ENCODE measurements around the gene ZDHHC11.
"Not testable (repeated sequence)": the region's sequence is repeated elsewhere in the genome, so short reads cannot be mapped to it uniquely, and the experiment has no call there.

ZDHHC11 gene

GRCh38 chr5:778967-779366, 71.8 kb downstream of the ZDHHC11 start:
- not testable (repeated sequence) for DNase-seq (ENCODE audit: low read depth in 1 of 2, low spot score in 1 of 2)

- not testable (repeated sequence) for DNase-seq (ENCODE audit: low read depth in 1 of 2, low spot score in 1 of 2)
These were observed 72.4 kb downstream of the ZDHHC11 start for GRCh38 chr5:778421-778820.

GRCh38 chr5:777756-778161, 73.0 kb downstream of the ZDHHC11 start:
- DNase-seq (ENCODE audit: low read depth in 1 of 2, low spot score in 1 of 2) = no peak

GRCh38 chr5:776862-777711, 73.7 kb downstream of the ZDHHC11 start:
- DNase-seq (ENCODE audit: low read depth in 1 of 2, low spot score in 1 of 2) = no peak

GRCh38 chr5:775961-776861, 74.6 kb downstream of the ZDHHC11 start:
- DNase-seq (ENCODE audit: low read depth in 1 of 2, low spot score in 1 of 2) = no peak

- DNase-seq (ENCODE audit: low read depth in 1 of 2, low spot score in 1 of 2) = not testable (repeated sequence)
These were observed 75.2 kb downstream of the ZDHHC11 start for GRCh38 chr5:775595-775960.

GRCh38 chr5:774854-775505, 75.8 kb downstream of the ZDHHC11 start:
- DNase-seq (ENCODE audit: low read depth in 1 of 2, low spot score in 1 of 2) = not testable (repeated sequence)

GRCh38 chr5:774304-774703, 76.5 kb downstream of the ZDHHC11 start:
- not testable (repeated sequence) for DNase-seq (ENCODE audit: low read depth in 1 of 2, low spot score in 1 of 2)

- no peak for DNase-seq (ENCODE audit: low read depth in 1 of 2, low spot score in 1 of 2)
These were observed 77.1 kb downstream of the ZDHHC11 start for GRCh38 chr5:773517-774264.

GRCh38 chr5:772931-773330, 77.9 kb downstream of the ZDHHC11 start:
- not testable (repeated sequence) for DNase-seq (ENCODE audit: low read depth in 1 of 2, low spot score in 1 of 2)

- DNase-seq (ENCODE audit: low read depth in 1 of 2, low spot score in 1 of 2) = not testable (repeated sequence)
These were observed 78.3 kb downstream of the ZDHHC11 start for GRCh38 chr5:772547-772890.

- DNase-seq (ENCODE audit: low read depth in 1 of 2, low spot score in 1 of 2) = not testable (repeated sequence)
These were observed 78.8 kb downstream of the ZDHHC11 start for GRCh38 chr5:771841-772546.

GRCh38 chr5:771087-771781, 79.6 kb downstream of the ZDHHC11 start:
- DNase-seq (ENCODE audit: low read depth in 1 of 2, low spot score in 1 of 2) = not testable (repeated sequence)

- DNase-seq (ENCODE audit: low read depth in 1 of 2, low spot score in 1 of 2) = not testable (repeated sequence)
These were observed 80.2 kb downstream of the ZDHHC11 start for GRCh38 chr5:770585-770984.

- DNase-seq (ENCODE audit: low read depth in 1 of 2, low spot score in 1 of 2) = not testable (repeated sequence)
These were observed 81.2 kb downstream of the ZDHHC11 start for GRCh38 chr5:769485-770145.

GRCh38 chr5:766666-767431, 83.9 kb downstream of the ZDHHC11 start:
- DNase-seq (ENCODE audit: low read depth in 1 of 2, low spot score in 1 of 2) = no peak

- DNase-seq (ENCODE audit: low read depth in 1 of 2, low spot score in 1 of 2) = no peak
These were observed 84.7 kb downstream of the ZDHHC11 start for GRCh38 chr5:765948-766631.
